Endothelial cell of umbilical vein (primary cell): ENCODE results near the gene LITAF. TPM values are rescaled to one million over a fixed set of nuclear protein-coding genes. Genes with fewer than 3 reads are reported as not detected.

ENCODE experiments used
- BruUV-seq: library from RNA; stranded (reverse); fragments of 400-500 nt; replicated peaks from 2 replicates; lab custom pipeline; 2021; lab: Mats Ljungman, UMichigan
- CTCF ChIA-PET: fragments of 300-600, 350-600 bp; sonication (Branson Sonifier 250); formaldehyde crosslinking; loops from one replicate; lab custom pipeline; 2021; ENCODE audit warnings: antibody characterized with exemption, inconsistent platforms; lab: Charles Lee
- POLR2A ChIA-PET: fragments of 300-600, 350-600 bp; sonication (Branson Sonifier 250); formaldehyde crosslinking; loops from one replicate; lab custom pipeline; 2021; ENCODE audit warnings: antibody characterized with exemption, inconsistent platforms; lab: Charles Lee
- DNase-seq: peaks from one replicate; pipeline ENCODE4 v3.0.0-alpha.2; 2011; ENCODE audit warnings: low read depth, low spot score
- FAIRE-seq: peaks from 2 replicates; lab custom pipeline; 2011; peaks lifted over from hg19 to GRCh38; lab: Jason Lieb, UNC
- H2AFZ ChIP-seq: 2 replicates; pipeline ENCODE4 v1.6.0; 2012; ENCODE audit warnings: low read depth, low read length, control low read depth, inconsistent platforms
- H3K27ac ChIP-seq: 2 replicates; pipeline ENCODE4 v1.5.1; 2011; ENCODE audit warnings: low read depth, mild to moderate bottlenecking, control low read depth, low read length, moderate library complexity; ENCODE audit not compliant: insufficient read depth
- H3K27me3 ChIP-seq, 2 experiments: 2 replicates each; pipeline versions ENCODE4 v1.6.0 to v1.6.1; 2011; ENCODE audit warnings: low read length in 2 of 2, mixed read lengths in 1 of 2; ENCODE audit not compliant: control insufficient read depth in 2 of 2, insufficient read depth in 2 of 2
- H3K36me3 ChIP-seq, 2 experiments: 2 replicates in 1 of 2; 3 replicates in 1 of 2; pipeline ENCODE4 v1.5.1; 2011; ENCODE audit warnings: low read length in 2 of 2, mild to moderate bottlenecking in 1 of 2, moderate library complexity in 1 of 2; ENCODE audit not compliant: control insufficient read depth in 2 of 2, insufficient read depth in 2 of 2; ENCODE audit errors: extremely low read depth in 1 of 2
- H3K4me1 ChIP-seq: 3 replicates; pipeline ENCODE4 v1.5.1; 2011; ENCODE audit warnings: mild to moderate bottlenecking, low read length; ENCODE audit not compliant: control insufficient read depth, insufficient read depth; ENCODE audit errors: extremely low read depth
- H3K4me2 ChIP-seq: 2 replicates; pipeline ENCODE4 v1.6.1; 2011; ENCODE audit warnings: low read length, control low read depth, mixed read lengths; ENCODE audit not compliant: insufficient read depth
- H3K4me3 ChIP-seq, 3 experiments: fragments of 200-600 bp in 1 of 3; sonication (generic), shearing (Covaris generic) in 1 of 3; replicated peaks in 1 of 3; 2 replicates each; pipeline ENCODE4 v1.5.1; 2011 to 2016; ENCODE audit warnings: control low read depth in 3 of 3, low read length in 3 of 3, mild to moderate bottlenecking in 2 of 3, inconsistent platforms in 1 of 3, low read depth in 1 of 3, moderate library complexity in 1 of 3; ENCODE audit not compliant: insufficient read depth in 1 of 3
- H3K79me2 ChIP-seq: 2 replicates; pipeline ENCODE4 v1.6.0; 2012; ENCODE audit warnings: low read length, inconsistent platforms; ENCODE audit not compliant: control insufficient read depth, insufficient read depth
- H3K9ac ChIP-seq: replicated peaks from 2 replicates; pipeline ENCODE3; 2011; ENCODE audit warnings: low read length, control low read depth; ENCODE audit not compliant: insufficient read depth; ENCODE audit errors: extremely low read depth
- H3K9me1 ChIP-seq: replicated peaks from 3 replicates; pipeline ENCODE4 v1.6.0; 2011; ENCODE audit warnings: mild to moderate bottlenecking, low read length; ENCODE audit not compliant: control insufficient read depth, insufficient read depth; ENCODE audit errors: extremely low read depth
- H3K9me3 ChIP-seq: replicated peaks from 2 replicates; pipeline ENCODE4 v1.5.1; 2012; ENCODE audit warnings: low read length, inconsistent platforms; ENCODE audit not compliant: control insufficient read depth, insufficient read depth
- H4K20me1 ChIP-seq: replicated peaks from 2 replicates; pipeline ENCODE3; 2011; ENCODE audit warnings: mild to moderate bottlenecking, low read length; ENCODE audit not compliant: control insufficient read depth, insufficient read depth; ENCODE audit errors: extremely low read depth
- EZH2 ChIP-seq: IDR thresholded peaks from 2 replicates; pipeline ENCODE4 v1.6.1; 2012; ENCODE audit warnings: borderline replicate concordance, low read depth, mild to moderate bottlenecking, moderate library complexity, low read length, inconsistent platforms; ENCODE audit not compliant: severe bottlenecking
- FOS ChIP-seq: IDR thresholded peaks from 2 replicates; pipeline ENCODE4 v1.6.1; 2011; ENCODE audit warnings: mild to moderate bottlenecking, low read length, moderate library complexity, borderline replicate concordance; ENCODE audit not compliant: insufficient read depth
- GATA2 ChIP-seq: IDR thresholded peaks from 2 replicates; pipeline ENCODE4 v1.7.0; 2011; ENCODE audit warnings: low read depth, mild to moderate bottlenecking, moderate library complexity, mixed read lengths, low read length; ENCODE audit not compliant: insufficient read length, insufficient read depth
- JUN ChIP-seq: IDR thresholded peaks from 2 replicates; pipeline ENCODE4 v1.6.1; 2011; ENCODE audit warnings: borderline replicate concordance, low read depth; ENCODE audit not compliant: insufficient read length, insufficient read depth
- MYC ChIP-seq: IDR thresholded peaks from one replicate; pipeline ENCODE4 v1.6.1; 2011; ENCODE audit warnings: mild to moderate bottlenecking, low read depth, low read length
- POLR2A ChIP-seq: IDR thresholded peaks from 2 replicates; pipeline ENCODE4 v1.6.1; 2012; ENCODE audit warnings: low read depth, mild to moderate bottlenecking, control low read depth, low read length
- POLR2AphosphoS5 ChIP-seq: IDR thresholded peaks from 2 replicates; pipeline ENCODE4 v1.6.1; 2012; ENCODE audit warnings: low read depth, mild to moderate bottlenecking, control low read depth, low read length, moderate library complexity; ENCODE audit not compliant: insufficient read depth
- dilution Hi-C: fragments of 300-500 bp; cut with MboI; formaldehyde crosslinking; loops from one replicate; pipeline ENCODE4 v1.15.0; 2019; ENCODE audit warnings: low sequenced_read_pairs; ENCODE audit not compliant: extremely low pct_ligation_motif_present
- intact Hi-C: fragments of 100-400 bp; cut with micrococcal nuclease; formaldehyde crosslinking; loops from one replicate; pipeline ENCODE4 v1.10.0; 2022
- polyA plus RNA-seq, 4 experiments: library from polyadenylated mRNA; depleted of rRNA in 3 of 4; stranded (reverse) in 3 of 4; unstranded in 1 of 4; fragments of >200 nt; gene quantifications; 2 replicates each; pipeline versions ENCODE4 v1.2.1 to v1.2.3, GENCODE V29; 2011 to 2012; ENCODE audit warnings: missing spikeins in 1 of 4
- total RNA-seq: library from RNA; stranded (reverse); gene quantifications from 2 replicates; pipeline ENCODE4 v1.2.3, GENCODE V29; 2021
- TF ChIP-seq, protein P1 (sequence below), 2 donors: IDR thresholded peaks; 1 replicate in 1 of 2; 2 replicates in 1 of 2; pipeline ENCODE4 v1.5.1; 2011; ENCODE audit warnings: low read length in 2 of 2, mild to moderate bottlenecking in 2 of 2, moderate library complexity in 2 of 2, control low read depth in 1 of 2, inconsistent platforms in 1 of 2, low read depth in 1 of 2; ENCODE audit not compliant: insufficient read depth in 1 of 2; ENCODE audit errors: extremely low read depth in 1 of 2
- TF ChIP-seq, protein P2 (sequence below): IDR thresholded peaks from 2 replicates; pipeline ENCODE4 v1.6.1; 2011; ENCODE audit not compliant: insufficient read depth, insufficient read length

The LITAF gene
- total and polyA plus RNA-seq, 2 donors (not counting 3 experiments of a cell fraction or from before 2014, with no cell fraction given) = 15.2 to 27.2 TPM

DNA sequence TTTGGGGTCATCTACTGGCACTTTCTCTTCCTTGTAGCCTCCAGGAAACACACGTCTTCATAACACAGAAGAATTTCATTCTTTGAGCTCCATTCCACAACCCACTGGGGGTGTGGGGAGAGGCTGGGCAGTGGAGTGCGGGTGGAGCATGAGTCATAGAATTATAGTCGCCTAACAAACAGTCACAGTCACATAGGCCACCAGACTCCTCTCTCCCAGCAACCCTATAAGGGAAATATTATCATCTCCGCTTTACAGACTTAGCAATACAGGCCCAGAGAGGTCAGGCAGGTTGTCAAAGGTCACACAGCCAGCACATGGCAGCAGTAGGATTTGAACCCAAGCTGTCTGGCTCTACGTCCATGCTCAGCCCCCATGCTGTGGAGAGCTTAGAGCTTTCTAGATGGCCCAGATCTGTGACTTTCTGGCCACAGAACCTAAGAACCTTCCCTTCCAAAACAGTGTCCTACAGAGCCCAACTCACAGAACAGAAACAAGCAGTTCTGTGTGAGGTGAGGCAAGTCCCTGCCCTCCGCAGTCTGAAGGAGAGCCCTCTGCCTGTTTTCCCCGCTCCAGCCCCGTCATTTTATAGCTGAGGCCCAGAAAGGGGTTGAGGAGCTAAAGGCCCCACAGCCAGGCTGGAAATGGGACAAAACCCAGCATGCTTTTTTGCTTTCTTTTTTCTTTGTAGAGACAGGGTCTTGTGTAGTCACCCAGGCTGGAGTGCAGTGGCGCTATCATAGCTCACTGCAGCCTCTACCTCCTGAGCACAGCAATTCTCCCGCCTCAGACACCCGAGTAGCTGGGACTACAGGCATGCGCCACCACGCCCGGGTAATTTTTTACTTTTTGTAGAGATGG is 10.7 kb upstream of the LITAF start:
- H4K20me1 ChIP-seq = no peaks in the 10 kb centered on the region
- no peak overlapping the region for H3K9ac ChIP-seq
- H3K27me3 ChIP-seq = no peaks in the 10 kb centered on the region
- CTCF ChIA-PET = interaction anchor here (0.5 to 1.0 kb wide), 2 partner anchors 65 to 489 kb away, joined by 3 read pairs; no protein-coding TSS in a partner anchor
- FAIRE-seq = no peak
- TF ChIP-seq, protein P1, sequence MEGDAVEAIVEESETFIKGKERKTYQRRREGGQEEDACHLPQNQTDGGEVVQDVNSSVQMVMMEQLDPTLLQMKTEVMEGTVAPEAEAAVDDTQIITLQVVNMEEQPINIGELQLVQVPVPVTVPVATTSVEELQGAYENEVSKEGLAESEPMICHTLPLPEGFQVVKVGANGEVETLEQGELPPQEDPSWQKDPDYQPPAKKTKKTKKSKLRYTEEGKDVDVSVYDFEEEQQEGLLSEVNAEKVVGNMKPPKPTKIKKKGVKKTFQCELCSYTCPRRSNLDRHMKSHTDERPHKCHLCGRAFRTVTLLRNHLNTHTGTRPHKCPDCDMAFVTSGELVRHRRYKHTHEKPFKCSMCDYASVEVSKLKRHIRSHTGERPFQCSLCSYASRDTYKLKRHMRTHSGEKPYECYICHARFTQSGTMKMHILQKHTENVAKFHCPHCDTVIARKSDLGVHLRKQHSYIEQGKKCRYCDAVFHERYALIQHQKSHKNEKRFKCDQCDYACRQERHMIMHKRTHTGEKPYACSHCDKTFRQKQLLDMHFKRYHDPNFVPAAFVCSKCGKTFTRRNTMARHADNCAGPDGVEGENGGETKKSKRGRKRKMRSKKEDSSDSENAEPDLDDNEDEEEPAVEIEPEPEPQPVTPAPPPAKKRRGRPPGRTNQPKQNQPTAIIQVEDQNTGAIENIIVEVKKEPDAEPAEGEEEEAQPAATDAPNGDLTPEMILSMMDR (IDR thresholded peaks at IDR 0.05; ENCODE audit: extremely low read depth in 1 of 2, insufficient read depth in 1 of 2, low read depth in 1 of 2, low read length in 2 of 2) = no peak
- TF ChIP-seq GATA2 (no peak), JUN (no peak), POLR2A (no peak), EZH2 (no peak), MYC (no peak), POLR2AphosphoS5 (no peak), FOS (no peak)
- TF ChIP-seq, protein P2, sequence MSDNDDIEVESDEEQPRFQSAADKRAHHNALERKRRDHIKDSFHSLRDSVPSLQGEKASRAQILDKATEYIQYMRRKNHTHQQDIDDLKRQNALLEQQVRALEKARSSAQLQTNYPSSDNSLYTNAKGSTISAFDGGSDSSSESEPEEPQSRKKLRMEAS = no peak
- dilution Hi-C loops = no loop called here
- H3K79me2 ChIP-seq = no peaks in the 10 kb centered on the region
- no peaks in the 10 kb centered on the region for H3K4me1 ChIP-seq
- intact Hi-C loops = no loop called here
- POLR2A ChIA-PET = interaction anchor here (0.6 kb wide), 1 partner anchor 62 kb away, joined by 3 read pairs; no protein-coding TSS in a partner anchor
- H3K4me2 ChIP-seq = no peak overlapping the region
- H3K4me3 ChIP-seq = no peak overlapping the region
- no peak overlapping the region for H3K27ac ChIP-seq
- BruUV-seq = no TSS peak
- no peak for DNase-seq
- no peaks in the 10 kb centered on the region for H3K9me3 ChIP-seq
- no peaks in the 10 kb centered on the region for H3K36me3 ChIP-seq
- H3K9me1 ChIP-seq = no peaks in the 10 kb centered on the region
- no peak overlapping the region for H2AFZ ChIP-seq
